ENCODE measurements around the gene AK2.
A peak's percentile ranks its signal among the peaks of the same experiment; 100 is the strongest.

Gene AK2

GRCh38 chr1:32969566-32969965 lies 67.1 kb downstream of the AK2 start:
- FAIRE-seq: no peak

GRCh38 chr1:32967888-32968568 lies 68.7 kb downstream of the AK2 start:
- FAIRE-seq: no peak

GRCh38 chr1:32966900-32967299 lies 69.8 kb downstream of the AK2 start:
- FAIRE-seq: no peak

- no peak for FAIRE-seq
Observed at GRCh38 chr1:32965251-32965747, 71.4 kb downstream of the AK2 start.

GRCh38 chr1:32964461-32965250 lies 72.0 kb downstream of the AK2 start, which contains the start of gene RNF19B:
Gene RNF19B, minus strand, starts transcription at chr1:32964809. Its CDS starts 124 bp downstream, at chr1:32964685.
- peak; percentile 37 for FAIRE-seq

GRCh38 chr1:32963746-32964460 lies 72.8 kb downstream of the AK2 start:
- no peak for FAIRE-seq

- FAIRE-seq: no peak
Observed at GRCh38 chr1:32962248-32962896, 74.3 kb downstream of the AK2 start.

GRCh38 chr1:32960819-32961355 lies 75.8 kb downstream of the AK2 start:
- no peak for FAIRE-seq

GRCh38 chr1:32960342-32960741 lies 76.3 kb downstream of the AK2 start:
- no peak for FAIRE-seq

GRCh38 chr1:32958827-32959226 lies 77.9 kb downstream of the AK2 start:
- FAIRE-seq: no peak
